HepG2 (cell line): Measurements from ENCODE around the gene TUBG1. TPM values are rescaled to one million over a fixed set of nuclear protein-coding genes. Genes with fewer than 3 reads are reported as not detected.
A peak's percentile ranks its signal among the peaks of the same experiment; 100 is the strongest.

Experiments
- CCAR2 ChIP-seq: fragments of 200-400 bp; formaldehyde crosslinking; optimal IDR thresholded peaks from 2 replicates; pipeline ENCODE3; 2018; ENCODE audit warnings: low read depth, mild to moderate bottlenecking, low read length, moderate library complexity
- CEBPG ChIP-seq: IDR thresholded peaks from 2 replicates; pipeline ENCODE4 v1.6.1; 2016
- FOXM1 ChIP-seq: sonication (generic); formaldehyde crosslinking; IDR thresholded peaks from 2 replicates; pipeline ENCODE4 v1.5.0; 2020; ENCODE audit warnings: missing genetic modification reagents
- FOXO1 ChIP-seq: sonication (generic); formaldehyde crosslinking; IDR thresholded peaks from 2 replicates; pipeline ENCODE4 v1.4.0; 2020; ENCODE audit warnings: missing genetic modification reagents
- JARID2 ChIP-seq: sonication (generic); formaldehyde crosslinking; IDR thresholded peaks from 2 replicates; pipeline ENCODE4 v1.8.1; 2023; ENCODE audit warnings: missing genetic modification reagents, inconsistent platforms; ENCODE audit not compliant: insufficient replicate concordance
- NR1H2 ChIP-seq: sonication (generic); formaldehyde crosslinking; IDR thresholded peaks from 2 replicates; pipeline ENCODE4 v1.8.1; 2022; ENCODE audit warnings: low read depth, missing genetic modification reagents, borderline replicate concordance
- SAFB2 ChIP-seq: sonication (generic); formaldehyde crosslinking; IDR thresholded peaks from 2 replicates; pipeline ENCODE4 v1.5.1; 2020; ENCODE audit warnings: missing genetic modification reagents, low read depth, mild to moderate bottlenecking, borderline replicate concordance
- SIX4 ChIP-seq: sonication (generic); formaldehyde crosslinking; IDR thresholded peaks from 2 replicates; pipeline ENCODE4 v1.4.0; 2020; ENCODE audit warnings: missing genetic modification reagents
- ZIK1 ChIP-seq: sonication (generic); formaldehyde crosslinking; IDR thresholded peaks from 2 replicates; pipeline ENCODE4 v1.5.0; 2020; ENCODE audit warnings: mild to moderate bottlenecking, low read depth, missing genetic modification reagents, borderline replicate concordance
- ZNF562 ChIP-seq: sonication (generic); formaldehyde crosslinking; IDR thresholded peaks from 2 replicates; pipeline ENCODE4 v1.8.0; 2022; ENCODE audit warnings: missing genetic modification reagents, borderline replicate concordance
- ZNF660 ChIP-seq: sonication (generic); formaldehyde crosslinking; IDR thresholded peaks from 2 replicates; pipeline ENCODE4 v1.5.1; 2020; ENCODE audit warnings: mild to moderate bottlenecking, low read depth, missing genetic modification reagents, borderline replicate concordance
- polyA plus RNA-seq, 8 experiments: library from polyadenylated mRNA; depleted of rRNA in 3 of 8; stranded (reverse) in 7 of 8; unstranded in 1 of 8; fragments of >200 nt; fragmentation: Illumina TruSeq in 4 of 8; extraction: Trizol in 4 of 8; gene quantifications; 2 replicates each; pipeline versions ENCODE4 v1.2.1 to v1.2.3, GENCODE V29; 2011 to 2016; ENCODE audit warnings: low read depth in 4 of 8, missing spikeins in 1 of 8, mixed read lengths in 1 of 8; ENCODE audit not compliant: insufficient read depth in 1 of 8
- total RNA-seq, 5 experiments: library from RNA; depleted of rRNA; stranded (reverse); fragments of >200 nt; fragmentation: Illumina TruSeq; extraction: Trizol; gene quantifications; 2 replicates each; pipeline ENCODE4 v1.2.3, GENCODE V29; 2016; ENCODE audit warnings: low read depth in 1 of 5
- TF ChIP-seq, protein P1 (sequence below): sonication (generic); formaldehyde crosslinking; IDR thresholded peaks from 2 replicates; pipeline ENCODE4 v1.5.1; 2020; ENCODE audit warnings: mild to moderate bottlenecking, missing genetic modification reagents, borderline replicate concordance
- TF ChIP-seq, protein P2 (sequence below): sonication (generic); formaldehyde crosslinking; IDR thresholded peaks from 2 replicates; pipeline ENCODE4 v1.5.0; 2020; ENCODE audit warnings: mild to moderate bottlenecking, missing genetic modification reagents
- TF ChIP-seq, protein P3 (sequence below): IDR thresholded peaks from 2 replicates; pipeline ENCODE4 v1.6.1; 2016
- TF ChIP-seq, protein P4 (sequence below): IDR thresholded peaks from 2 replicates; pipeline ENCODE4 v1.6.1; 2012; ENCODE audit warnings: low read depth, low read length, improper control_type of control experiment

The TUBG1 gene
- total and polyA plus RNA-seq, 2 of the 13 experiments (the other 11 are each of a cell fraction or from before 2014, with no cell fraction given) = 74.1 to 137 TPM

DNA sequence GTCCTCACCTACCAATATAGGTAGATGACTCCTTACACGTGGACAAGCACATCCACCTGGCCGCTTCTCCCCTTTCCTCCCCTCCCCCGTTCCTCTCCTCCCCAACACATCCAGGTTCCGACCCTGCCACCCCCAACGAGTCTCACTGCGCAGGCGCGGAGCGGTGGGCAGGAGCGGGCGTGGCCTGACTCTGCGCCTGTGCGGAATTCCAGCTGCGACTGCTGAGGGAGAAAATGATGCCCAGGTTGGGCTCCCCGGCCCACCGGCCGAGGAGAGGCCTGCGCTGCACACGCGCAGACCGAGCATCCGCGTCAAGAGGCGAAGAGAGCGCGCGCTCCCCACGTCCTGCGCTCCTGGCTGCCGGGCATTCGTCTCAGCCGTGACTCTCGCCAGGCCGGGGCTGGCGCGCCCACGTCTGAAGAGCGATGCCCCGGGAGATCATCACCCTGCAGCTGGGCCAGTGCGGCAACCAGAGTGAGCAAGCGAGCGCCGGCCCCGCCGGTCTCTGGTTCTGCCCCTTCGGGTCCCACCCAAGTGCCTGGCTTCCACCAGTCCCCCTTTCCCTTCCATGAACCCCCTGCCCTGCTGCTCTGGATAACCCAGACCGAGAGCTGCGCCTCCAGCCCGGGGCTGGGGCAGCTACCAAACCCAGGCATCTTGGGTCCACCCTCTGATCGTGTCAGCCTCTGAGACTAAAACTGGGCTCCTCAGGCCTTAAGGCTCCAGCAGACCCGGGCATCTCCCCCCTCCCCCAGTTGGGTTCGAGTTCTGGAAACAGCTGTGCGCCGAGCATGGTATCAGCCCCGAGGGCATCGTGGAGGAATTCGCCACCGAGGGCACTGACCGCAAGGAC lies 49.8 kb downstream of the TUBG1 start, which contains the start of gene TUBG2 (continued):
- TF ChIP-seq CEBPG (CRISPR knock-in tag) (peak; percentile 3; the same call in 1 of the 2 replicates), SAFB2 (peak; percentile 61; the same call in 1 of the 2 replicates), FOXM1 (no peak), ZIK1 (CRISPR knock-in tag) (peak; percentile 81), NR1H2 (no peak), CCAR2 (no peak), SIX4 (peak; percentile 40; the same call in 1 of the 2 replicates), ZNF660 (CRISPR knock-in tag) (0 out of 2 replicates have a peak, but pooled peaks have one; percentile 91), ZNF562 (CRISPR knock-in tag) (no peak), JARID2 (CRISPR knock-in tag) (peak; percentile 58), FOXO1 (peak; percentile 44; the same call in 1 of the 2 replicates)
- TF ChIP-seq, protein P1, sequence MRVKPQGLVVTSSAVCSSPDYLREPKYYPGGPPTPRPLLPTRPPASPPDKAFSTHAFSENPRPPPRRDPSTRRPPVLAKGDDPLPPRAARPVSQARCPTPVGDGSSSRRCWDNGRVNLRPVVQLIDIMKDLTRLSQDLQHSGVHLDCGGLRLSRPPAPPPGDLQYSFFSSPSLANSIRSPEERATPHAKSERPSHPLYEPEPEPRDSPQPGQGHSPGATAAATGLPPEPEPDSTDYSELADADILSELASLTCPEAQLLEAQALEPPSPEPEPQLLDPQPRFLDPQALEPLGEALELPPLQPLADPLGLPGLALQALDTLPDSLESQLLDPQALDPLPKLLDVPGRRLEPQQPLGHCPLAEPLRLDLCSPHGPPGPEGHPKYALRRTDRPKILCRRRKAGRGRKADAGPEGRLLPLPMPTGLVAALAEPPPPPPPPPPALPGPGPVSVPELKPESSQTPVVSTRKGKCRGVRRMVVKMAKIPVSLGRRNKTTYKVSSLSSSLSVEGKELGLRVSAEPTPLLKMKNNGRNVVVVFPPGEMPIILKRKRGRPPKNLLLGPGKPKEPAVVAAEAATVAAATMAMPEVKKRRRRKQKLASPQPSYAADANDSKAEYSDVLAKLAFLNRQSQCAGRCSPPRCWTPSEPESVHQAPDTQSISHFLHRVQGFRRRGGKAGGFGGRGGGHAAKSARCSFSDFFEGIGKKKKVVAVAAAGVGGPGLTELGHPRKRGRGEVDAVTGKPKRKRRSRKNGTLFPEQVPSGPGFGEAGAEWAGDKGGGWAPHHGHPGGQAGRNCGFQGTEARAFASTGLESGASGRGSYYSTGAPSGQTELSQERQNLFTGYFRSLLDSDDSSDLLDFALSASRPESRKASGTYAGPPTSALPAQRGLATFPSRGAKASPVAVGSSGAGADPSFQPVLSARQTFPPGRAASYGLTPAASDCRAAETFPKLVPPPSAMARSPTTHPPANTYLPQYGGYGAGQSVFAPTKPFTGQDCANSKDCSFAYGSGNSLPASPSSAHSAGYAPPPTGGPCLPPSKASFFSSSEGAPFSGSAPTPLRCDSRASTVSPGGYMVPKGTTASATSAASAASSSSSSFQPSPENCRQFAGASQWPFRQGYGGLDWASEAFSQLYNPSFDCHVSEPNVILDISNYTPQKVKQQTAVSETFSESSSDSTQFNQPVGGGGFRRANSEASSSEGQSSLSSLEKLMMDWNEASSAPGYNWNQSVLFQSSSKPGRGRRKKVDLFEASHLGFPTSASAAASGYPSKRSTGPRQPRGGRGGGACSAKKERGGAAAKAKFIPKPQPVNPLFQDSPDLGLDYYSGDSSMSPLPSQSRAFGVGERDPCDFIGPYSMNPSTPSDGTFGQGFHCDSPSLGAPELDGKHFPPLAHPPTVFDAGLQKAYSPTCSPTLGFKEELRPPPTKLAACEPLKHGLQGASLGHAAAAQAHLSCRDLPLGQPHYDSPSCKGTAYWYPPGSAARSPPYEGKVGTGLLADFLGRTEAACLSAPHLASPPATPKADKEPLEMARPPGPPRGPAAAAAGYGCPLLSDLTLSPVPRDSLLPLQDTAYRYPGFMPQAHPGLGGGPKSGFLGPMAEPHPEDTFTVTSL (CRISPR knock-in tag) = no peak
- TF ChIP-seq, protein P2, sequence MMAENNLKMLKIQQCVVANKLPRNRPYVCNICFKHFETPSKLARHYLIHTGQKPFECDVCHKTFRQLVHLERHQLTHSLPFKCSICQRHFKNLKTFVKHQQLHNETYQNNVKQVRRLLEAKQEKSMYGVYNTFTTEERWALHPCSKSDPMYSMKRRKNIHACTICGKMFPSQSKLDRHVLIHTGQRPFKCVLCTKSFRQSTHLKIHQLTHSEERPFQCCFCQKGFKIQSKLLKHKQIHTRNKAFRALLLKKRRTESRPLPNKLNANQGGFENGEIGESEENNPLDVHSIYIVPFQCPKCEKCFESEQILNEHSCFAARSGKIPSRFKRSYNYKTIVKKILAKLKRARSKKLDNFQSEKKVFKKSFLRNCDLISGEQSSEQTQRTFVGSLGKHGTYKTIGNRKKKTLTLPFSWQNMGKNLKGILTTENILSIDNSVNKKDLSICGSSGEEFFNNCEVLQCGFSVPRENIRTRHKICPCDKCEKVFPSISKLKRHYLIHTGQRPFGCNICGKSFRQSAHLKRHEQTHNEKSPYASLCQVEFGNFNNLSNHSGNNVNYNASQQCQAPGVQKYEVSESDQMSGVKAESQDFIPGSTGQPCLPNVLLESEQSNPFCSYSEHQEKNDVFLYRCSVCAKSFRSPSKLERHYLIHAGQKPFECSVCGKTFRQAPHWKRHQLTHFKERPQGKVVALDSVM (CRISPR knock-in tag) = no peak
- TF ChIP-seq, protein P3, sequence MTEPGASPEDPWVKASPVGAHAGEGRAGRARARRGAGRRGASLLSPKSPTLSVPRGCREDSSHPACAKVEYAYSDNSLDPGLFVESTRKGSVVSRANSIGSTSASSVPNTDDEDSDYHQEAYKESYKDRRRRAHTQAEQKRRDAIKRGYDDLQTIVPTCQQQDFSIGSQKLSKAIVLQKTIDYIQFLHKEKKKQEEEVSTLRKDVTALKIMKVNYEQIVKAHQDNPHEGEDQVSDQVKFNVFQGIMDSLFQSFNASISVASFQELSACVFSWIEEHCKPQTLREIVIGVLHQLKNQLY (CRISPR knock-in tag) = peak; percentile 53; the same call in 1 of the 2 replicates
- TF ChIP-seq, protein P4, sequence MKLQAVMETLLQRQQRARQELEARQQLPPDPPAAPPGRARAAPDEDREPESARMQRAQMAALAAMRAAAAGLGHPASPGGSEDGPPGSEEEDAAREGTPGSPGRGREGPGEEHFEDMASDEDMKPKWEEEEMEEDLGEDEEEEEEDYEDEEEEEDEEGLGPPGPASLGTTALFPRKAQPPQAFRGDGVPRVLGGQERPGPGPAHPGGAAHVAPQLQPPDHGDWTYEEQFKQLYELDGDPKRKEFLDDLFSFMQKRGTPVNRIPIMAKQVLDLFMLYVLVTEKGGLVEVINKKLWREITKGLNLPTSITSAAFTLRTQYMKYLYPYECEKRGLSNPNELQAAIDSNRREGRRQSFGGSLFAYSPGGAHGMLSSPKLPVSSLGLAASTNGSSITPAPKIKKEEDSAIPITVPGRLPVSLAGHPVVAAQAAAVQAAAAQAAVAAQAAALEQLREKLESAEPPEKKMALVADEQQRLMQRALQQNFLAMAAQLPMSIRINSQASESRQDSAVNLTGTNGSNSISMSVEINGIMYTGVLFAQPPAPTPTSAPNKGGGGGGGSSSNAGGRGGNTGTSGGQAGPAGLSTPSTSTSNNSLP = no peak
